ENCODE results near the gene BCAP29.

- TF ChIP-seq CTCF (IDR thresholded peaks at IDR 0.05) (no peak), POLR2A (IDR thresholded peaks at IDR 0.05) (no peak)
Measured at GRCh38 chr7:107606303-107606702, 26.3 kb downstream of the BCAP29 start.

All from heart left ventricle (tissue), 13 donors.